Measurements from ENCODE around the gene RAB20.

DNA sequence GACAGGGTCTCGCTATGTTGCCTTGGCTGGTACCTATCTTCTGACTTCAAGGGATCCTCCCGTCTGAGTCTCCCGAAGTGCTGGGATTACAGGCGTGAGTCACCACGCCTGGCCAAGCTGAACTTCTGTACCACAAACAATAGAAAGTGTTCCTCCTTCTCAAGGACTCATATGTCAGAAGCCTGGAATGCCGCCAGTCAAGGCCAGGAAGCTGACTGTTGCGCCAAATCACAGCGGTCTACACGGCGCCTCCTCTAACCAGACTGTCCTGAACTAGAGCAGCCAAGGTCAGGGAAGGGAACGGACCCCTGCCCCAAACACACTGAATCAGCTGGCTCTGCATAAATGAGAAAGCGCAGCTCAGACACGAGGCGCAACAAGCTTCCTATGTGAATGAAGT, 14.6 kb downstream of the RAB20 start:
- TF ChIP-seq, protein P1, sequence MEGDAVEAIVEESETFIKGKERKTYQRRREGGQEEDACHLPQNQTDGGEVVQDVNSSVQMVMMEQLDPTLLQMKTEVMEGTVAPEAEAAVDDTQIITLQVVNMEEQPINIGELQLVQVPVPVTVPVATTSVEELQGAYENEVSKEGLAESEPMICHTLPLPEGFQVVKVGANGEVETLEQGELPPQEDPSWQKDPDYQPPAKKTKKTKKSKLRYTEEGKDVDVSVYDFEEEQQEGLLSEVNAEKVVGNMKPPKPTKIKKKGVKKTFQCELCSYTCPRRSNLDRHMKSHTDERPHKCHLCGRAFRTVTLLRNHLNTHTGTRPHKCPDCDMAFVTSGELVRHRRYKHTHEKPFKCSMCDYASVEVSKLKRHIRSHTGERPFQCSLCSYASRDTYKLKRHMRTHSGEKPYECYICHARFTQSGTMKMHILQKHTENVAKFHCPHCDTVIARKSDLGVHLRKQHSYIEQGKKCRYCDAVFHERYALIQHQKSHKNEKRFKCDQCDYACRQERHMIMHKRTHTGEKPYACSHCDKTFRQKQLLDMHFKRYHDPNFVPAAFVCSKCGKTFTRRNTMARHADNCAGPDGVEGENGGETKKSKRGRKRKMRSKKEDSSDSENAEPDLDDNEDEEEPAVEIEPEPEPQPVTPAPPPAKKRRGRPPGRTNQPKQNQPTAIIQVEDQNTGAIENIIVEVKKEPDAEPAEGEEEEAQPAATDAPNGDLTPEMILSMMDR (IDR thresholded peaks at IDR 0.05; ENCODE audit: poor library complexity), result no peak
- TF ChIP-seq EZH2 (IDR thresholded peaks at IDR 0.05; ENCODE audit: borderline replicate concordance), result no peak
- no peak for TF ChIP-seq EZH2phosphoT487 (IDR thresholded peaks at IDR 0.05; ENCODE audit: low read depth, severe bottlenecking, unreplicated experiment)

Measured in hepatocyte (in vitro differentiated cells).